ENCODE results near the gene PRRG2.

Gene PRRG2

GRCh38 chr19:49589502-49589905 is 8.4 kb downstream of the PRRG2 start:
- peak in 1 of 2 experiments; percentile 7 for DNase-seq

GRCh38 chr19:49590071-49590970 is 9.2 kb downstream of the PRRG2 start:
- DNase-seq, result peak; percentile 94 to 95

- peak; percentile 72 to 75 for DNase-seq
These were observed 10.0 kb downstream of the PRRG2 start, which contains the start of gene PRR12 for GRCh38 chr19:49590971-49591730. PRR12 (plus strand) TSS chr19:49591182; CDS start chr19:49591655, 473 bp downstream.

- peak; percentile 50 to 62 for DNase-seq
These were observed 10.8 kb downstream of the PRRG2 start for GRCh38 chr19:49591731-49592485.

GRCh38 chr19:49592486-49593232 is 11.5 kb downstream of the PRRG2 start:
- DNase-seq, result peak; percentile 19 to 31

GRCh38 chr19:49593233-49594113 is 12.4 kb downstream of the PRRG2 start:
- DNase-seq, result peak; percentile 96 to 97

GRCh38 chr19:49594157-49594992 is 13.3 kb downstream of the PRRG2 start:
- no peak for DNase-seq

GRCh38 chr19:49594993-49595818 is 14.1 kb downstream of the PRRG2 start:
- no peak for DNase-seq

GRCh38 chr19:49595819-49596404 is 14.8 kb downstream of the PRRG2 start:
- DNase-seq, result no peak

- DNase-seq, result no peak
These were observed 15.3 kb downstream of the PRRG2 start for GRCh38 chr19:49596407-49596806.

GRCh38 chr19:49596954-49597702 is 16.0 kb downstream of the PRRG2 start:
- no peak for DNase-seq

- DNase-seq, result no peak
These were observed 16.5 kb downstream of the PRRG2 start for GRCh38 chr19:49597703-49597974.

- no peak for DNase-seq
These were observed 18.5 kb downstream of the PRRG2 start for GRCh38 chr19:49599378-49600295.

GRCh38 chr19:49601482-49602038 is 20.4 kb downstream of the PRRG2 start:
- DNase-seq, result no peak

GRCh38 chr19:49602806-49603205 is 21.7 kb downstream of the PRRG2 start:
- no peak for DNase-seq

GRCh38 chr19:49605605-49606004 is 24.5 kb downstream of the PRRG2 start:
- no peak for DNase-seq
